GM04503 (cell line): ENCODE measurements around the gene OR5AN1.
"Not testable (repeated sequence)": the region's sequence is repeated elsewhere in the genome, so short reads cannot be mapped to it uniquely, and the experiment has no call there.

Experiments used
- DNase-seq: peaks from one replicate; pipeline ENCODE4 v3.0.0-alpha.2; 2012; ENCODE audit warnings: low read depth

Gene OR5AN1

GRCh38 chr11:59358595-59358994 lies at the start of gene OR5AN1:
Gene OR5AN1 (plus strand): TSS chr11:59358895. CDS start chr11:59364459, 5,564 bp downstream.
- DNase-seq, result no peak

GRCh38 chr11:59335001-59335400 lies 23.7 kb upstream of the OR5AN1 start:
- DNase-seq, result no peak

- no peak for DNase-seq
These were observed 22.5 kb upstream of the OR5AN1 start for GRCh38 chr11:59336176-59336575.

GRCh38 chr11:59336931-59337330 lies 21.8 kb upstream of the OR5AN1 start:
- no peak for DNase-seq

GRCh38 chr11:59349657-59350056 lies 9.0 kb upstream of the OR5AN1 start:
- not testable (repeated sequence) for DNase-seq

- no peak for DNase-seq
These were observed 3.5 kb upstream of the OR5AN1 start for GRCh38 chr11:59355226-59355625.

GRCh38 chr11:59356561-59356960 lies 2.1 kb upstream of the OR5AN1 start:
- no peak for DNase-seq

- DNase-seq, result no peak
These were observed 675 bp upstream of the OR5AN1 start for GRCh38 chr11:59358020-59358419.

- DNase-seq, result no peak
These were observed 6.7 kb downstream of the OR5AN1 start for GRCh38 chr11:59365232-59366018.

- DNase-seq, result no peak
These were observed 9.7 kb downstream of the OR5AN1 start for GRCh38 chr11:59368238-59369022.

- not testable (repeated sequence) for DNase-seq
These were observed 13.6 kb downstream of the OR5AN1 start for GRCh38 chr11:59372324-59372723.

GRCh38 chr11:59380263-59381059 lies 21.8 kb downstream of the OR5AN1 start:
- no peak for DNase-seq

- no peak for DNase-seq
These were observed 35.5 kb downstream of the OR5AN1 start for GRCh38 chr11:59394186-59394585.

GRCh38 chr11:59400461-59401261 lies 42.0 kb downstream of the OR5AN1 start:
- DNase-seq, result no peak

- DNase-seq, result no peak
These were observed 42.5 kb downstream of the OR5AN1 start for GRCh38 chr11:59401262-59401552.

- DNase-seq, result no peak
These were observed 44.9 kb downstream of the OR5AN1 start for GRCh38 chr11:59403546-59403945.

GRCh38 chr11:59413646-59414045 lies 55.0 kb downstream of the OR5AN1 start:
- DNase-seq, result no peak

- no peak for DNase-seq
These were observed 56.4 kb downstream of the OR5AN1 start for GRCh38 chr11:59415111-59415510.

GRCh38 chr11:59416613-59417012 lies 57.9 kb downstream of the OR5AN1 start:
- no peak for DNase-seq

GRCh38 chr11:59417023-59417422 lies 58.3 kb downstream of the OR5AN1 start:
- no peak for DNase-seq

- DNase-seq, result no peak
These were observed 59.5 kb downstream of the OR5AN1 start for GRCh38 chr11:59418156-59418555.
